Measurements from ENCODE around the gene ECE1.
"Not testable (repeated sequence)": the region's sequence is repeated elsewhere in the genome, so short reads cannot be mapped to it uniquely, and the experiment has no call there.

The ECE1 gene

DNA sequence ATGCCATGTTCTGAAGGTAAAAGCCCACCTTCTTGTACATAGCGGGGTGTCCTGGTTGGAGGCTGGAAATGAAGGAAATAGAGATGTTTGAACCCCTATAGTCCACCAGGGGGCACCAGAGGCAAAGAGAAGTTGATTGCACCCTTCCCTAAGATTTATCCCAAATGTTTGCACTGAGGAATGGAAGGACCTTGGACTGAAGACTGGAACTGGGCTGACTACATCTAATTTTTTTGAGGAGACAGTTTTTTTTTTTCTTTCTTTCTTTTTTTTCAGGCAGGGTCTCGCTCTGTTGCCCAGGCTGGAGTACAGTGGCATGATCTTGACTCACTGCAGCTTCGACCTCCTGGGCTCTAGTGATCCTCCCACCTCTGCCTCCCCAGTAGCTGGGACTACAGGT is 58.2 kb downstream of the ECE1 start:
- in situ Hi-C loops (cut with MboI; ENCODE audit: low sequenced_read_pairs), result loop anchor here (5.0 kb wide), 1 partner anchor 135 kb away; no protein-coding TSS in a partner anchor

DNA sequence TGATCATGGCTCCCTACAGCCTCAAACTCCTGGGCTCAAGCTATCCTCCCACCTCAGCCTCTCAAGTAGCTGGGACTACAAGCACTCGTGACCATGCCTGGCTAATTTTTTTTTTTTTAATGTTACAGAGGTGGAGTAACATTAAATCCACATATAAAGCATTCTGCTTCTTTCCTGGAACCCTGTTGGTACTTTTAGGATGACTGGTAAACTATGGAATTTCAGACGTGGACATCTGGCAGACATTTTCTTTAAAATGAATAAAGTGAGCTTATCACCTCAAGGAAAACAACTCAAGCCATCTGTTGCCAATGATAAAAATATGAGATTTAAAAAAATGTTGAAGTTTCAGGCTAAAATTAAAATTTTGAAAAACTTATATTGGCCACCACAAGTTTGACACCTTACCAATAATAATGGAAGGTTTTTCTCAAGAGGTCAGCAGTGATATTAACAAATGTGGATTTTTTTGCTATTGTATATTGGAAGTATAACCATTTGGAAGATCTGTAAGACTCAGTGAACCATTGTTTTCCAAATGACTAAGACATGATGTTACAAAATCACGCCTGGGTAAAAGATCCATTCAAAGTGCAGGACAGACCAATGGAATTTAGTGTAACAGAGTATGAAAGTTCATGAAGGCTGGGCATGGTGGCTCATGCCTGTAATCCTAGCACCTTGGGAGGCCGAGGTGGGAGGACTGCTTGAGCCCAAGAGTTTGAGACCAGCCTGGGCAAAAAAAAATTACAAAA is 60.8 kb downstream of the ECE1 start:
- in situ Hi-C loops (cut with MboI; ENCODE audit: low sequenced_read_pairs), result no loop called here

DNA sequence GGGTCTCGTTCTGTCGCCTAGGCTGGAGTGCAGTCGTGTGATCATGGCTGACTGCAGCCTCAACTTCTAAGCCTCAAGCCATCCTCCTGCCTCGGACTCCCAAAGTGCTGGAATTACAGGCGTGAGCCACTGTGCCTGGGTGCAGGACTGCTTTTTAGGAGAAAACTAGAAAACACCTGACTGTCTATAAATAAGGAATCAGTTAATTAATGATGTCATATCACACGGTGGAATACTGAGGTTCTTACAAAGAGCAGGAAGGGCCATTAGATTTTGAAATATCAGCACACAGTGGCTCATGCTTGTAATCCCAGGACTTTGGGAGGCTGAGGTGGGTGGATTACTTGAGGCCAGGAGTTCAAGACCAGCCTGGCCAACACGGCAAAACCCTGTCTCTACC is 62.0 kb downstream of the ECE1 start:
- in situ Hi-C loops (cut with MboI; ENCODE audit: low sequenced_read_pairs), result not testable (repeated sequence)

- in situ Hi-C loops (cut with MboI; ENCODE audit: low sequenced_read_pairs), result no loop called here
Observed at GRCh38 chr1:21225065-21225464, 65.2 kb downstream of the ECE1 start.

DNA sequence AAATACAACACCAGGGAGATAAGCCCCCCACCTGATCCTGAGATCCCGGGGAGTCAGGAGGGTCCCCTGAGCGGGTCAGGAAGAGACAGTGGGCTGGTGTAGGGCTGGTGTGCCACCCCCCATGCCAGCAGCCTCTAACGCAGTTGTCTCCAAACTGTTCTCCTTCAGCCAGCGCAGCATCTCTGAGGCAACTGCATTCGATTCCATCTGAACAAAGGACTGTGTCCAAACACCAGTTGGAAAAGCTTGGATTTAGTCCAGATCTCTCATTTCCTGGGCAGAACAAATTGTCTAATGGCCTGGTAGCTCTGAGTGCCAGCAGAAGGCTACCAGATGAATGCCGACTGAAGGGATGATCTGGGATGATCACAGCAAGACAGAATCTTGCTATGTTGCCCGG is 69.4 kb downstream of the ECE1 start:
- in situ Hi-C loops (cut with MboI; ENCODE audit: low sequenced_read_pairs), result no loop called here

DNA sequence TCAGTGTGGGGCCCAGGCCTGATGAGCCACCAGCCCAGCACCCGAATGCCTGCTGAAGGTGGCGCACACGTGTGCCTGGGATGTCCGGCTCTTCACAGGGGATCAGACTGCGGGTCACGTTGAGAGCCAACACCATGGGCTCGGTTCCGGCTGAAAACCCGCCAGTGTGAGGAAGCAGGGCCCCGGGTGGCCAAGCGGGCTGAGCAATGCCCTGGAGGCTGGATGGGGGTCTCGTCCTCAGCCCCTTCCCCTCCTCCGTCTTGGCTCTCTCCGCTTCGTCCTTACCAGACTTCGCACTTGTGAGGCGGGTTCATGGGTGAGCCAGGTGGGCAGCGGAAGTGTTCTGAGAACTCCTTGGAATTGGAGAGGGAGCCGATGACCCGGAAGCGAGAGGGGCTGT is 70.6 kb downstream of the ECE1 start:
- in situ Hi-C loops (cut with MboI; ENCODE audit: low sequenced_read_pairs), result no loop called here

DNA sequence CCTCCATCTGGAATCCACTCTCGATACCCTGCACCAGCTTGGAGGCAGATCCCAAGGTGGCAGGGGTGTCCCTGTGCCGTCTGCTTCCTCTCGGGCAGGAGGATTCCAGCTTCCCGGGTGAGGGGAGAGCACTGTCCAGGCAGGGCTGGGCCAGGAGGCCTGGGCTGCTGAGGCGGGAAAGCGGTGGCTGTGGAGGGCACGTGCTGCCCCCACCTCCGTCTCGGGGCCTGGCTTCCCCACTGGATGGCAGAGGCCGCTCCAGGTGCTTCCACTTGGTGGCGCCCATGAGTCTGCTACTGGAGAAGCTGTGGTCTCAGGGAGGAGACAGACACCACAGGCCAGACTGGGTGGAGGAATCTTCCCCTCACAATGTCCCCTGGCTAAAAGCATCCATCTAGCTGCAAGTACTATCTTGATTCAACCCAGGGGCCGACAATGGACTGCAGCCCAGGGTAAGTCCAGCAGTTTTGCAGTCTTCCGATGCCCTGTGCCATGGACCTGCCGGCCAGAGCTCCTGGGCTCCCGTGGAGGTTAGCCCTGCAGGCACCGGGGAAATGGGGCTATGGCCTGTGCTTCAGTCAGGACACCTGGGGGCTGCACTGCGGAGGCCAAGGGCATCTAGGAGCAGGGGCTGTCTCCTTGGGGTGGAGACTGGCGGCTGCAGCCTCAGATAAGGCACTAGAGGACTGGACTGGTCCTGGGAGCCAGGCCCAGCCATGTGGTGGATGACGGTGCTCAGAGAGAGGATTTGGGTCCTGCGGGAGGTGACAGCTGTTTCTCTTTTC is 72.3 kb downstream of the ECE1 start:
- in situ Hi-C loops (cut with MboI; ENCODE audit: low sequenced_read_pairs), result no loop called here

DNA sequence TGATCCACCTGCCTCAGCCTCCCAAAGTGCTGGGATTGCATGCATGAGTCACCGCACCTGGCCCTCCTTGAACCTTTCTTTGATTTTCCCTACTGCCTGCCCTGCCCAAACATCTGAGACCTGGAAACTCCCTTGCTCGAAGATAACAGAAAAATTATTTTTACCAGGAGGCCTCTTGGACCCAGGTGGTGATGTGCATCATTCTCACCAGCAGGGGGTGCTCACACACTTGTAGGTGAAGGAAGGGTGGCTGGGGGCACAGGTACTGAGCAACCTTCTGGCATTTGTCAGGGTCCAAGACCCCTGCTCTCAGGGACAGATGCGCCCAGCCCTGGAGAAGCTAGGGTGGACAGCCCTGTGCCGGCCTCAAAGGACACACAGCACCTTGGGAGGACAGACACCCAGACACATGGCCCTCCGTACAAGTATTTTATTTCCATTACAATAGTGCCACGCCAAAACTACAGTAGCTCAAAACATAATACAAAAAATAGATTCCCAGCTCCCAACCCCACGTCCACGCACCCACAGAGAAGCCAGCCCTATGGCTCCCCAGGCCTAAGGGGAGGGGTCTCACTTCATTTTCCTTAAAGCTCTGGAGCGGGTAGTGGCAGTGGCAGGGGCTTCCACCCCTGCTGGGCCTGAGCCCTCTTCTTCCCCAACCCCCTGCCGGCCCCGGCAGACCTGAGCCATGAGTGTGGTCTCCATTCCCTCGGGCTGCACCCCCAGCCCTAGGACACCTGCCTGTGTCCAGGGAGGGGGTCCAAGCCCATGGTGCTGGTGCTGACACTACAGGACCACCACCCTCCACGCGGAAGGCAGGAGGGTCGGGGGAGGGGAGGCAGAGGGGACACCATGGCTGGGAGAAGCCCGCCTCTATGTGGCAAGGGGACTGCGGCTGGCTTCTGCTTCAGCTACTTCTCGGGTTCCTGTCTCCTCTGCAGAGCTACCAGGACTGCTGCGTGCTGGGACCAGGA is 73.1 kb downstream of the ECE1 start:
- in situ Hi-C loops (cut with MboI; ENCODE audit: low sequenced_read_pairs), result no loop called here

DNA sequence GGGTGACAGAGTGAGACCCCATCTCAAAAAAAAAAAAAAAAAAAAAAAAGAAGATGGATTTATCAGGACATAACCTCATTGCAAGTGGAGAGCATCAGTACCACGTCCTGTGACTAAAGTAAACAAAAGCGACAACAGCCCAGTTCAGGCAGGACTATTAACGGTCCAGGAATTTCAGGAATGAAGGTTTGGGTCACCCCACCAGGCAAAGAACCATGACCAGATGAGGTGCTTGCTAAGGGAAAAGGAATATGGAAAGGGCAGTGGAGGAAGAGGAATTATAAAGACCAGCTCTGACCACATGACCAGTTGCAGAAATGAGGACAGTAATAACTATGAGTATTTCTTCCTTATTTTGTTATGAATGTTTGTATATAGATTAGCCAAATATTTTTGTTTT is 78.1 kb downstream of the ECE1 start:
- in situ Hi-C loops (cut with MboI; ENCODE audit: low sequenced_read_pairs), result no loop called here

DNA sequence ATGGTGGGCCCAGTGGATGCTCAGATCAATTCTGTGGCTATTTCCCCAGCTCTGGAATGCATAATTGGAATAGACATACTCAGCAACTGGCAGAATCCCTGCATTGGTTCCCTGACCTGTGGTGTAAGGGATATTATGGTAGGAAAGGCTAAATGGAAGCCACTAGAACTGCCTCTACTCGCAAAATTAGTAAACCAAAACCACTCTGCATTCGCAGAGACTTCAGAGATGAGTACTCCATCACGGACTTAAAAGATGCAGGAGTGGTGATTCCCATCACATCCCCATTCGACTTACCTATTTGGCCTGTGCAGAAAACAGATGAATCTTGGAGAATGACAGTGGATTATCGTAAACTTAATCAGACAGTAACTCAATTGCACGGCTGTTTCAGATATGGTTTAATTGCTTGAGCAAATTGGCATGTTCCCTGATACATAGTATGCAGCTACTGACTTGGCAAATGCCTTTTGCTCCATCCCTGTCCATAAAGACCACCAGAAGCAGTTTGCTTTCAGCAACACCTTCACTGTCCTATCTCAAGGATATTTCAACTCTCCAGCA is 82.0 kb downstream of the ECE1 start:
- in situ Hi-C loops (cut with MboI; ENCODE audit: low sequenced_read_pairs), result not testable (repeated sequence)

- in situ Hi-C loops (cut with MboI; ENCODE audit: low sequenced_read_pairs), result no loop called here
Observed at GRCh38 chr1:21206117-21206516, 84.1 kb downstream of the ECE1 start.

- in situ Hi-C loops (cut with MboI; ENCODE audit: low sequenced_read_pairs), result no loop called here
Observed at GRCh38 chr1:21205416-21205815, 84.8 kb downstream of the ECE1 start.

DNA sequence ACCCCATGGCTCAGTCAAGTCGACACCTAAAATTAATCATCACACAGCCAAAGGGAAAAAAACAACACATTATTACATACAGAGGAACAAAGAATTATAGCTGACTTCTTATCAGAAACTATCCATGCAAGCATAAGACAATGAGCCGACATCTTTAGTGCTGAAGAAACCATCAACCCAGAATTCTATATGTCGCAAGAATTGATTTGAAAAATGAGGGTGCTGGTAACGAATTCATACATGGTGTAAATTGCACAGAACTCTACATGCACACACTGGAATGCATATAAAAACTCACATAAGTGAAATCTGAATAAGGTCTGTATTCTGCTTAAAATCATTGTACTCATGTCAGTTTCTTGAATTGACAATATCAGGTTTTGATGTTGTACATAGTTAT is 88.6 kb downstream of the ECE1 start:
- in situ Hi-C loops (cut with MboI; ENCODE audit: low sequenced_read_pairs), result no loop called here

DNA sequence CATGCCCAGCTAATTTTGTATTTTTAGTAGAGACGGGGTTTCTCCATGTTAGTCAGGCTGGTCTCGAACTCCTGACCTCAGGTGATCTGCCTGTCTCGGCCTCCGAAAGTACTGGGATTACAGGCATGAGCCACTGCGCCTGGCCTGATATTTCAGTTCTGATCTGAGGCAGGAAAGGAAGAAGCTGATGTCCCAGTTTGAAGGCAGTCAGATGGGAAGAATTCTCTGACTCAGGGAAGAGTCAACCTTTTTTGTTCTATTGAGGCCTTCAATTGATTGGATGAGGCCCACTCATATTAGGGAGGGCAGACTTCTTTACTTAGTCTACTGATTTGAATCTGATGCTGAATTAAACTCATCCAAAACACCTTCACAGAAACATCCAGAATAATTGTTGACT is 89.0 kb downstream of the ECE1 start:
- in situ Hi-C loops (cut with MboI; ENCODE audit: low sequenced_read_pairs), result not testable (repeated sequence)

GRCh38 chr1:21200767-21201166 is 89.5 kb downstream of the ECE1 start:
- in situ Hi-C loops (cut with MboI; ENCODE audit: low sequenced_read_pairs), result no loop called here

GRCh38 chr1:21198929-21199328 is 91.3 kb downstream of the ECE1 start:
- in situ Hi-C loops (cut with MboI; ENCODE audit: low sequenced_read_pairs), result loop anchor here (25.0 kb wide), 1 partner anchor 512 kb away; no protein-coding TSS in a partner anchor

DNA sequence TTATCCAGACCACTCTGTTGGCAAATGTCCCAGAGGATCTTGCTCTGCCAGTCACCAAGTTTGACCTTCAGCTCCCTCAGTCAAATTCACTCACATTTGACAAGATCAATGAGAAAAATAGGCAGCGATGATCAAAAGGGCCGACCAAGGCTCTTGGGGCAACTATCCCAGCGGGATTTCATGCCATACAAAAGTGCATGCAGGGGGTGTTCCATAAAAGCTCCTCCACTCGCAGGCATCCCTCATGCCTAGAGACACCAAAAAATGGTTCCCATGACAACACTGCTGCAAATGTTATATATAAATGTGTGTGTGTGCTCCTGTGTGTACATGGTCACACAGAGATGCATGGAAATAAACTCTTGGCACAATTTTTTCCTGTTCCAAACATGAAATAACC is 97.4 kb downstream of the ECE1 start:
- in situ Hi-C loops (cut with MboI; ENCODE audit: low sequenced_read_pairs), result loop anchor here (25.0 kb wide), 1 partner anchor 506 kb away; no protein-coding TSS in a partner anchor

- in situ Hi-C loops (cut with MboI; ENCODE audit: low sequenced_read_pairs), result loop anchor here (25.0 kb wide), 1 partner anchor 505 kb away; no protein-coding TSS in a partner anchor
Observed at GRCh38 chr1:21192284-21192683, 98.0 kb downstream of the ECE1 start.

DNA sequence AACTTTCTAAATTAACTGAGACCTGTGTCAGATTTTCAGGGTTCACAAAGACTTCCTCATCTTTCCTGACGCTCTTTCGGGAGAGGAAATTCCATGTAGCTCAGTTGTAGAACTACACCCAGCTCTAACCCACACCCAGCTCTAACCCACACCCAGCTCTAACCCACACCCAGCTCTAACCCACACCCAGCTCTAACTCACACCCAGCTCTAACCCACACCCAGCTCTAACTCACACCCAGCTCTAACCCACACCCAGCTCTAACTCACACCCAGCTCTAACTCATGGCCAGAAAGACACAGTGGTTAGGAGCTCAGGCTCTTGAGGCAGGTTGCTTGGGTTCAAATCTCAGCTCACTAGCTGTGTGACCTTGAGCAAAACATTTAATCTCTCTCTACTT is 99.5 kb downstream of the ECE1 start:
- in situ Hi-C loops (cut with MboI; ENCODE audit: low sequenced_read_pairs), result loop anchor here (25.0 kb wide), 1 partner anchor 503 kb away; no protein-coding TSS in a partner anchor

GRCh38 chr1:21189906-21190500 is 100.3 kb downstream of the ECE1 start:
- in situ Hi-C loops (cut with MboI; ENCODE audit: low sequenced_read_pairs), result loop anchor here (25.0 kb wide), 1 partner anchor 503 kb away; no protein-coding TSS in a partner anchor
